NCI-H748 (cell line): ENCODE results near the gene ZNF865.
A peak's percentile ranks its signal among the peaks of the same experiment; 100 is the strongest.
"Not testable (repeated sequence)": the region's sequence is repeated elsewhere in the genome, so short reads cannot be mapped to it uniquely, and the experiment has no call there.

Experiments used
- DNase-seq: peaks from one replicate; lab custom pipeline; 2025; ENCODE audit not compliant: unreplicated experiment; lab: John Stamatoyannopoulos, UW

The ZNF865 gene

DNA sequence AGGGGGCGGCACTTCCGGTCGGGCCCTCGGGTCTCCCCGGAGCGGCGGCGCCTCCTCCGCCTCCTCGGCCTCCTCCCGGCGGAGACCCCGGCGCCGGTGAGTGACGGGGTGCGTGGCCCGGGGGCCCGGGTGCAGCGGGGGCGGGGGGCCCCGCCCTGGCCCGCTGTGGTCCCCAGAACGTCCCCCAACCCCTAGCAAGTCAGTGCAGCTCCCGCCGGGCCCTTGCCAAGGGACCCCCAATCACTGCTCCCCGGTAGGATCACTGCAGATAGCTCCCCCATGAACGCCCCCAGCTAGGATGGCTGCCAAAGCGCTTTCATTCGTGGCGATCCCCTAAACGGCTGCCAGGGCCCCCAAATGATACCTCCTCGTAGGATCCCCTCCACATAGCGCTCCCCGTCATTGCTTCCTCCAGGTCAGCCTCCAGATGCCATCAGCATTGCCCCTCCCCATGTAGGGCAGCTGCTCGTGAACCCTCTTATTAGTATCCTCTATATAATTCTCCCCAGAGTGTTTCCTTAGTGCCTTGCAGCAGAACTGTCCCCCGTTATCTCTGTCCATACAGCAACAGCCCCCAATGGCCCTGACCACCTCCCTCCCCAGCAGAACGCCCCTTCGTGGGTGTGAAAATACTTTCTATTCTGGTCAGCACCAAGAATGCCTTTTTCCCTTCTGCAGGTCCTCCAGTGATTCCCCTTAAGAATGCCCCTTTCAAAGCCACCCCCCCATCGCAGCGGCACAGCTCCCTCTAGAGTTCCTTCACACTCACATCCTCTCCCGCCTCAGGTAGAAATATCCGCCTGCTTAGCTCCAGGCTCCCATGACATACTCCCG, at the start of gene ZNF865:
Gene ZNF865, plus strand, starts transcription at position 11 of the 834 bp plus-strand sequence. CDS start 7,972 bp downstream, outside the sequence.
- peak; percentile 87 for DNase-seq

DNA sequence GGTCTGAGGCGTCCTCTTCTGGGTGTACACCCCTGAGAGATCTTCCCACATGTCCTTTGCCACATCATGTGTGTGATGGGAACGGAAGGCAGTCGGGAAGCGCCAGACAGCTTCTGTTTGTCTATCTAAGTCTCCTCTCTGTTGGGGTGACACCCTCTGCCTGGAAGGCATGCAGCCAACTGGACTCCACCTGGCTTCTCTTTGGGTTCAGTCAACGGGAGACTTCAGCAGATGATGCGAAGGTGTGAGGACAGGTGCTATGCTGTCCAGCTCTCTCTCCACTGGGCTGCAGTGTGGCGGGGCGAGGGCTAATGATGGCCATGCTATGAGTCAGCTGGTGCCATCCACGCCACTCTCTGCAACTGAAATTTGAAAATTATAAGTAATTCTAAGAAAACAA, 45.8 kb upstream of the ZNF865 start:
- no peak for DNase-seq

DNA sequence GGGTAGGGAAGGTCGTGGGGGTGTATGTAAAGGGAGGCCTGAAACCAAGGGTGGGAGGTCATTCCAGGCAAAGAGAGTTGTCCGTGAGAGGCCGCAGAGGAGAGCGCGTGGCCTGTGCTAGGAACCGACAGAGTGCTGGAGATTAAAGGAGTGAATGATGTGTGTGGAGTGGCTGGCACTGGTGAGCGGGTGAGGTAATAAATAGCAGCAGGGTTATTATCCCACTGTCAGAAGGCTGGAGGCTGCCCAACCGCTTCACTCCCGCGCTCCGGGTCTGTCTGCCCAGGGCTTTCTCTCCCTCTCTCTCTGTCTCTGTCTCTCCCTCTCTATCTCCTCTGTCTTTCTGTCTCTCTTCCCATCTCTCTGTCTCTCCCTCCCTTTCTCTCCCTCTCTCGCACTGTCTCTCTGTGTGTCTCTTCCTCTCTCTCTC, 42.2 kb upstream of the ZNF865 start:
- peak; percentile 25 for DNase-seq

DNA sequence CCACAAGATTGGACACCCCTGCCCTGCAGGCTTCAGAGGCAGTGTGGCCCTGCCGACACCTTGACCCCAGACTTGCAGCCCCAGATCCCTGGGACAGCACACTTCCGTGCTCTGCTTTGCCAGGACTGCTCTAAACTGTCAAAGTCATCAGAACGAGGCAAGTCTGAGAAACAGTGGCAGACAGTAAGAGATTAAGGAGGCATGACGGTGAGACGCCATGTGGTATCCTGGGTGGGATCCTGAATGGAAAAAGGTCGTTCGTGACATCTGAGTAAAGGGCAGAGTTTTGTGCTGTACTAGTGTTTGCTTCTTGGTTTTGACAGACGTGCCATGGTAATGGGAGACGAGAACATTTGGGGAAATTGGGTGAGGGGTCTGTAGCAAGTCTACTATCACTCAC, 38.6 kb upstream of the ZNF865 start:
- no peak for DNase-seq

DNA sequence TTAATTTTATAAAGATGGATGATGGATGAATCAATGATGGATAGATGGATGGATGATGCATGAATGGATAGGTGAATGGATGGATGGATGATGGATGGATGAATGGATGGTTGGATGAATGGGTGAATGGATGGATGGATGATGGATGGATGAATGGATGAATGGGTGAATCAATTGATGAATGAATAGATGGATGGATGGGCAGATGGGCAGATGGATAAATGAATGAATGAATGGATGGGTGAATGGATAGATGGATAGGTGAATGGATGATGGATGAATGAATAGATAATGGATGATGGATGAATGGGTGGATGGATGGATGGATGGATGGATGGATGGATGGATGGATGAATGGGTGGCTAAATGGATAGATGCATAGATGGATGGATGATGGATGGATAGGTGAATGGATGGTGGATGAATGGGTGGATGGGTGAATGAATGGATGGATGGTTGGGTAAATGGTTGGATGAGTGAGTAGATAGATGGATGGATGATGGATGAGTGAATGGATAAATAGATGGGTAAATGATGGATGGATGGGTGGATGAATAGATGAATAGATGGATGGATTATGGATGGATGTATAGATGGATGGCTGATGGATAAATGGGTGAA, 37.6 kb upstream of the ZNF865 start:
- DNase-seq: no peak

DNA sequence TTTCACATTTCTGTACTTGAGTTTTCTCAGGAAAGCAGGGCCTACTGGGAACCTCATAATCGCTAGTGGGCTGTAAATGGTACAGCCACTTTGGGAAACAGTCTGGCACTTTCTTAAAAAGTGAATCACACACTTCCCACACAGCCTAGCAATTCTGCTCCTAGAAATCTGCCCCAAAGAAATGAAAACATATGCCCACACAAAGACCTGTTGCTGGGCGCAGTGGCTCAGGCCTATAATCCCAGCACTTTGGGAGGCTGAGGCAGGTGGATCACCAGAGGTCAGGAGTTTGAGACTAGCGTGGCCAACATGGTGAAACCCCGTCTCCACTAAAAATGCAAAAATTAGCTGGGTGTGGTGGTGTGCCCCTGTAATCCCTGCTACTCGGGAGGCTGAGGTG, 36.0 kb upstream of the ZNF865 start:
- DNase-seq: not testable (repeated sequence)

DNA sequence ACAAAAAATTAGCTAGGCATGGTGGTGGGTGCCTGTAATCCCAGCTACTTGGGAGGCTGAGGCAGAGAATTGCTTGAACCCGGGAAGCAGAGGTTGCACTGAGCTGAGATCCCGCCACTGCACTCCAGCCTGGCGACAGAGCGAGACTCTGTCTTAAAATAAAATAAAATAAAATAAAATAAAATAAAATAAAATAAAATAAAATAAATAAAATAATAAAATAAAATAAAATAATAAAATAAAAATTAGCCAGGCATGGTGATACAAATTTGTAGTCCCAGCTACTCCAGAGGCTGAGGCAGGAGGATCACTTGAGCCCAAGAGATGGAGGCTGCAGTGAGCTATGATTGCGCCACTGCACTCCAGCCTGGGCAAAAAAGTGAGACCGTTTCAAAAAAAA, 31.5 kb upstream of the ZNF865 start:
- DNase-seq: not testable (repeated sequence)

DNA sequence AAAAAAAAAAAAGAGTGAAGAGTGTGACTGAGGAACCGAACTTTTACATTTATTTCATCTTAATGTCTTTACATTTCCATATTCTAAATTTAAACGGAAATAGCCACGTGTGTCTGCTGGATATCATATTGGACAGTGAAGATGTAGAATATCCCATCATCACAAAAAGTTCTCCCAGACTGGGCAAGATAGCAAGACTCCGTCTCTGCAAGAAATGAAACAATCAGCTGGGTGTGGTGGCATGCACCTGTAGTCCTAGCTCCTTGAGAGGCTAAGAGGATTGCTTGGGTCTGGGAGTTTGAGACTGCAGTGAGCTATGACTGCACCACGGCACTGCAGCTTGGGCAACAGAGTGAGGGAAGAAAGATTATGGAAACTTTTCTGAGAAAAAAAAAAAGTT, 28.7 kb upstream of the ZNF865 start:
- no peak for DNase-seq

DNA sequence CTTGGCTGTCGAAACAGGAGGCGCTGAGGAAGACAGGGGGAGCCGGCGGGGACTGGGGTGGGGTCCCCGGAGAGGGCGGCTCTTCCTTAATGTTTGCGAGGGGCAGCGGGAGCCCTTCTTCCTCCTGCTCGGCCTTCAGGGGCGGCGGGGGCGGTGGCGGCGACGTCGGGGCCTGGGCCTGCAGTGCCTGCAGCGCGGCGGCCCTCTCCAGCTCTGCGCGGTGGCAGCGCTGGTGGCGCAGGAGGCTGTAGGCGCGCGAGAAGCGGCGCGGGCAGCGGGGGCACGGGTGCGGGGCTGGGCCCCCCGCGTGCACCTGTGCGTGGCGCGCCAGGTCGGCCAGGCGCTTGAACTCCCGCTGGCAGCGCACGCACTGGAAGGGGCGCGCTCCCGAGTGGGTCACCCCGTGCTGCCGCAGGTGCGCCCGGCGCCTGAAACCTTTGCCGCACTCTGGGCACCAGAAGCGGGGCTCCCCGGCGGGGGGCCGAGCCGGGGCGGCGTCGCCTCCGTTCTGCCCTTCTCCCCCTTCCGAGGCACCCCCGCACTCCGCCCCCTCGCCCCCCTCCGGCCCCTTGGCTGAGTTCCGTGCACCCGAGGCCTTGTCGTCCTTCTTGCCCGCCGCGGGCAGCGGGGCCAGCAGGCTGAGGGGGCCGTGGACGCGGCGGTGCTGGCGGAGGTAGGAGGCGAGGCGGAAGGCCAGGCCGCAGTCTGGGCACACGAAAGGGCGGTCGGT, 27.3 kb upstream of the ZNF865 start:
- DNase-seq: no peak

DNA sequence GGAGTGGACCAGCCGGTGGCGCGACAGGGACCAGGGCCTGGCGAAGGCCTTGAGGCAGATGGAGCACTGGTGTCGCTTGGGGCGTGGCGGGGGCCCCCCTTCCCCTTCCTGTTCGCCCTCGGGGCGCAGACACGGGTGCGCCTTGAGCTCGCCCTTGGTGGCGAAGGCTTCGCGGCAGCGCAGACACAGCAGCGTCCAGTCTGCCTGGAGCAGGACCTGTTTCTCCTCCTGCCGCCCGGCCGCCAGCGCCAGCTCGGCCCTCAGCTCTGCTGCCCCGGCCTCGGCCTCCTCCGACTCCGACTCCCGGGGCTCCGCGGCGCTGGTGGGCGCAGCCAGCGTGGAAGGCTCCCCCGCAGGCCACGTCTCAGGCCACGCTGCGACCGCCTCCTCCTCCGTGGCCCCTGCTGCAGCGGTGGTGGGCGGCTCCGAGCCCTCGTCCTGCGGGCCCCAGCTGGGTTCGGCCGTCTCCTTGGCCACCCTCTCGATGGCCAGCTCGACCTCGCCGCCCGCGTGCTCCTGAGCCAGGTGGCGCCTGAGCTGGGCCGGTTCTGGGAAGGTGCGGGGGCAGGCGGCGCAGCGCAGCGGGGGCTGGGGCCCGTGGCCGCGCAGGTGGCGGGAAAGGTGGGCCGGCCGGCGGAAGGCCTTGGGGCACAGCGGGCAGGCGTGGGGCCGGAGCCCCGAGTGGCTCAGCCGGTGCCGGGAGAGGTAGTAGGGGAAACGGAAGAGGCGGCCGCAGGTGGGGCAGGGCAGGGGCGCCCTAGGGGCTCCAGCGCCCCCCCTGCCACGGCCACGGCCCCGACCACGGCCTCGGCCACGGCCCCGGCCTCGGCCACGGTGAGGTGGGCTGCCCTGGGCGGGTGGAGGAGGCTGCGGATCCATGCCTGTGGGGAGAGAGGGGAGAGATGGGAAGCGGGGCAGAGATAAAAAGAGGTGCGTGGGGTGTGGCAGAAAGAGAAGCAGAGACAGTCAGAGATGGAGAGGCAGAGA, 26.4 kb upstream of the ZNF865 start:
- no peak for DNase-seq

DNA sequence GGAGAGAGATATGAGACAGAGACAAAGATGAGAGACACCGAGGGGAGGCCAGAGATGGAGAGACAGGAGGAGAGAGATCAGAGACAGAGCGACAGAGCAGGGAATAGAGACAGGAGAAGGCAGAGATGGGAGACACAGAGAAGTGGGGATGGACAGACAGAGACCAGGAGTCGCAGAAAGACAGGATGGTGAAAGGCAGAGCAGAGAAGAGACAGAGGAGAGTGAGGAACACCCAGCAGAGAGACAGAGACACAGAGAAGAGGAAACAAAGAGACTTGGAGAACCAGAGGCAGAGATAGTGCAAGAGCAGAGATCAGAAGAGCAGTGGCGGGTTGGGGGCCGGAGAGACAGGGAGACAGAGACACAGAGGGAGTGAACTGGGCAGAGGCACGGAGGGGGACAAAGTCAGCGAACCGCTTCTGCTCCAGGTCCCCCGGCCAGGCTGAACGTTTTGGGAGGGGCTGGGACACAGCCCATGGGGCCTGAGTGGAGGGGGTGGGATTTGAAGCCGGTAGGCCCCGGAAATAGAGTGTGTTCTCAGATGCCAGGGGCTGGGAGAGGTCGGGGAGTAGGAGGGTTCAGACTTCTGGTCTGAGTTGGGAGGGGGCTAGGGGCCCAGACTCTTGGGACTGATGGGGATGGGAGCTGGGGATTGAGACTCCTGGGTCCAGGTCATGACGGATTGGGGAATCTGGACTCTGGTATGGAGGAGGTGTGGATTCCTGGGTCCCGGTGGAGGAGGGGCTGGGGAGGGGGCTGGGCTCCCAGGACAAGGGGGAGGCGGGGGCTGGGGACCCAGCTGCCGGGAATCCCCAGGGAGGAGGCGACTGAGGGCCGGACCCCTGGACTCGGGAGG, 25.5 kb upstream of the ZNF865 start:
- peak; percentile 43 for DNase-seq

DNA sequence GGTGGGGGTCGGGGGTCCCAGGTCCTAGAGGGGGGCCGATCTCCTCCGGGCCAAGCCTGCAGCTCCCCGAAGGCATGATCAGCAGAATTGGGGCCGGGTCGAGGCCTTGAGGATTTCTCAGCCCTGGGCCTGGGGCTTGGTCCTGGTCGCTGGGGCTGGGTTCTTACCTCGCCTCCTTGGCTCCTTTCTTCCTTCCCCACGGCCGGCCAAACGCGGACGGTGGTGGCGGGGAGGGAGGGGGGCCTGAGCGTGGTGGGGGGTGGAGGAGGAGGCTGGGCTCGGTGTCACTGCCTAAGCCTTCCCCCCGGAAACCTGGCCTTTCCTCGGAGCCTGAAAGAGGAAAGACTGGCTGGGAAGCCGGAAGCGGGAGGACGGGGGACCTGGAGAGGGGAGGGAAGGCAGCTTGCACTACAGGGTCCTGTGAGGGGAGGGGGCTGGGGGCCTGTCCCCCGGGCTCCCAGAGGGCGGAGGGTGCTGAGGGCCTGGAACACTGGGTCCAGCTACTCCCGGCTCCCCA, 24.8 kb upstream of the ZNF865 start, which contains the start of gene ZNF579:
Gene ZNF579, minus strand, starts transcription at position 221 of the 517 bp plus-strand sequence. CDS start 1,209 bp downstream, outside the sequence.
- peak; percentile 94 for DNase-seq

DNA sequence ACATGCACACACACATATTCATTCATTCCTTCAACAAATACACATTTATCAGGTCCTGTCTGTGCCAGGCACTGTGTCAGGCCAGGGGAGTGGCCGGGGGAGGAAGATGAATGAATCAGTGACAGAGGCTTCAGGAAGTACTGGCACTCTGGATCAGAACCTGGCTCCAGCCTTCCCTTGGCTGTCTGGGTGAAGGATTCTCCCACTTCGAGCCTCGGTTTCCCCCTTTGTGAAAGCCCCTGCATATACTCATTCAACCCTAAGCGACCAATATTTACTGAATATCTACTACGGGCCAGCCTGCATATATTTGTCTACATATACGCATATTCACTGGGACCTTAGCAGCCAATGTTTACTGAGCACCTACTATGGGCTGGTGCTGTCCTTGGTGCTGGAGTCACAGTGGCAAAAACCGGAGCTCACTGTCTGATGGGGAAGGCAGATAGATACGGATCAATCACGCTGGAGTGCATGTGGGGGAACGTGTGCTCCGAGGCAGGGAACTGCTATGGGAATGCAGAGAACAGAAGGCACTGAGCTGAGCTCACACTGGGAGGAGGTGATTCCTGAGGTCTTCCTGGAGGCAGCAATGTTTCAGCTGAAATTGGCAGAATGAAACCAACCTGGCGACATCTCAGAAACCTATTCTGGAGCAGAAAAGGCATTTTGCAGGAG, 24.2 kb upstream of the ZNF865 start:
- peak; percentile 25 for DNase-seq

DNA sequence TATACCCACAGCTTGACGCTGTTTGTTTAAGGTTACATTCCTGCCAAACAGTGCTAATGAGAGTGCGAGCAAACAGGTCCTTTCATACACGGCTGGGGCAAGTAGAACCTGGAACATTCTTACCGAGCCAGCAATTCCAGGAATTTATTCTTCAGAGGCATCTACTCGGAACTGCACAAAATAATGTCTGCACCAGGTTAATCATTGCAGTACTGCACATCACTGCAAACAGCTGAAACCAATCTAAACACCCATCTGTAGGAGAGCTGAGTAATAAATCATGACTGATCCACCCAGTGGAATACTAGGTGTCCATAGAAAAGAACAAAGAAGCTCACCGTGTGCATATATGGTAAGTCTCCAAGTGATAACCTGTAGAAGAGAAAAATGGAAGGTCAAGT, 23.6 kb upstream of the ZNF865 start:
- DNase-seq: no peak

DNA sequence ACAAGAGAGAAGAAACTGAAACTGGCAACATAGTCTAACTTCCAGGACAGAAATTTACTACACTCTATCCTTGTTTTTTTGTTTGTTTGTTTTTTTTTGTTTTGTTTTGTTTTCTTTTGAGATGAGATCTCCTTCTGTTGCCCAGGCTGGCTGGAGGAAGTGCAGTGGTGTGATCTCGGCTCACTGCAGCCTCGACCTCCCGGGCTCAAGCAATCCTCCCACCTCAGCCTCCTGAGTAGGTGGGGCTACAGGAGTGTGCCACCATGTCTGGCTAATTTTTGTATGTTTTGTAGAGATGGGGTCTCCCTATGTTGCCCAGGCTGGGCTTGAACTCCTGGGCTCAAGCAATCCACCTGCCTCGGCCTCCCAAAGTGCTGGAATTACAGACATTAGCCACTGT, 23.2 kb upstream of the ZNF865 start:
- DNase-seq: not testable (repeated sequence)

DNA sequence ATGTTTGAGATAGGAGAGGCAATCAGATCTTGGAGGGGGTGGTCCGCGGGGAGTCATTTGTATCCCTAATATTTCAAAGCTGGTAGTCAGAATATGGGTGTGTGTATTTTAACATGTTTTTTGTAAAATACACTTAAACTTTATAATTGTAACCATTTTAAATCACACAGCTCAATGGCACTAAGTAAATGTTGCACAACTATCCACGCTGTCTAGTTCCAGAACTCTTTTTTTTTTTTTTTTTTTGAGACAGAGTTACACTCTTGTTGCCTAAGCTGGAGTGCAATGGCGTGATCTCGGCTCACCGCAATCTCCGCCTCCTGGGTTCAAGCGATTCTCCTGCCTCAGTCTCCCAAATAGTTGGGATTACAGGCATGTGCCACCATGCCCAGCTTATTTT, 21.6 kb upstream of the ZNF865 start:
- not testable (repeated sequence) for DNase-seq

DNA sequence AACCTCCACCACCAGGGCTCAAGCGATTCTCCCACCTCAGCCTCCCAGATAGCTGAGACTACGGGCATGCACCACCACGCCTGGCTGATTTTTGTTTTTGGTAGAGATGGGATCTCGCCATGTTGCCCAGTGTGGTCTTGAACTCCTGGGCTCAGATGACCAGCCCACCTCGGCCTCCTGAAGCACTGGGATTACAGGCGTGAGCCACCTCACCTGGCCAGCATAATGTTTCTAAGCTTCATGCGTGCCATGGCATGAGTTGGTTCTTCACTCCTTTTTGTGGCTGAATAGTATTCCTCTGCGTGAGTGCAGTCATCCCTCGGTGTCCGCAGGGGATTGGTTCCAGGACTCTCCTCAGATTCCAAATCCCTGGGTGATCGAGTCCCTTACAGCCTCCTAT, 20.6 kb upstream of the ZNF865 start:
- DNase-seq: no peak

DNA sequence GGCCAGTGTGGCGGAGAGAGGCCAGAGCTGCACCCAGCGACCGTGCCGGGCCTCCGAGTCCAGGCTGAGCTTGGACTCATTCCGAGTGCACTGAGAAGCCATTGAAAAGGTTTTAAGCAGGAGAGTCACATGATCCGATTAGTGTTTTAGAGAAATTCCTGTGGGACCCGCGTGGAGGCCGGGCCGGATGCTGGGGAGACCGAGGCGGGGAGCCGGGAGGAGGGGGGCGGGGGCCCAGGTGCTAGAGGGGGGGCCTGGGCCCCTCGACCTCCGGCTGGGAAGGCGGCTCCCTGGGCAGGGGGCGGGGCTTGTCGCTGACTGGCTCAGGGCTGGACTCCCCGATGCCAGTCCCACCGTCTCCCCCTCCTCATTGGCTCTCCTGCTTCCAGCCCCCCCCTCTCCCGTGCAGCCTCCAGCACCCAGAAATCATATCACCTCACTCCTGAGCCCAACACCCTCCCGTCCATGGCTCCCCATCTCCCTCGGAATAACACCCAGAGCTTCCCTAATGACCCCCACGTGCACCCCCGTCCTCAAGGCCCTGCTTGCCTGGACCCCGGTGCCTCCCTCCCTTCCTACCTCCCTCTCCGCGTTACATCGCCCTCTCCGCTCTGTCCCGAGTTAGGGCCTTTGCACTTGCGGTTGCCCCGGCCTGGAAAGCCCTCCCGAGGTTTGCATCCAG, 19.6 kb upstream of the ZNF865 start:
- DNase-seq: peak; percentile 81
